Subcutaneous adipose tissue (tissue), 4 donors: Measurements from ENCODE around the gene MRPS6. TPM values are rescaled to one million over a fixed set of nuclear protein-coding genes. Genes with fewer than 3 reads are reported as not detected.

Experiments
- total RNA-seq, 4 donors: library from RNA; depleted of rRNA; stranded (reverse); fragments of >200 nt; gene quantifications; one replicate each; pipeline ENCODE4 v1.1.0, GENCODE V29; 2016
- TF ChIP-seq, protein P1 (sequence below): fragments of 450-650 bp; IDR thresholded peaks from one replicate; pipeline ENCODE4 v1.5.1; 2016; ENCODE audit warnings: low read depth, mild to moderate bottlenecking, control low read depth, antibody characterized with exemption, moderate library complexity

Gene MRPS6
- total RNA-seq, 4 donors from 2014 or later, result 32.8 to 88.1 (median 68.5) TPM

DNA sequence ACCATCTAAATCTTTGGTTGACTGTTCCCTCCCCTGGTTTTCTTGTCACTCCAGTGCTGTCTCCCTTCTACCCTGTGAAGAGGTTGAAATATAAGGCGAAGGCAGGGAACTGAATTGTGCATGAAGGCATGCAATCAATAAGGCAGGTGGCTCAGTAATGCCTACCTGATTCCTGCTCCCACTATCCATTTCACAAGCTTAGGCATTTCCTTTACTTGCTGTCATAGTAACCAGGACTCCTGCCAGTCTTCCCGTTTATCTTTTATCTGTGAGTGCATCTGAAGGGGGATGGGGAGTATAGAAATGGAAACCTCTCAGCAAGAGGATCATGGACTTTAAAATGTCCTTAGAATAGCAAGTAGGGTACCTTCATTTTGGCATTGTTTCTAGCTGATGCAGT lies 40.5 kb downstream of the MRPS6 start:
- TF ChIP-seq, protein P1, sequence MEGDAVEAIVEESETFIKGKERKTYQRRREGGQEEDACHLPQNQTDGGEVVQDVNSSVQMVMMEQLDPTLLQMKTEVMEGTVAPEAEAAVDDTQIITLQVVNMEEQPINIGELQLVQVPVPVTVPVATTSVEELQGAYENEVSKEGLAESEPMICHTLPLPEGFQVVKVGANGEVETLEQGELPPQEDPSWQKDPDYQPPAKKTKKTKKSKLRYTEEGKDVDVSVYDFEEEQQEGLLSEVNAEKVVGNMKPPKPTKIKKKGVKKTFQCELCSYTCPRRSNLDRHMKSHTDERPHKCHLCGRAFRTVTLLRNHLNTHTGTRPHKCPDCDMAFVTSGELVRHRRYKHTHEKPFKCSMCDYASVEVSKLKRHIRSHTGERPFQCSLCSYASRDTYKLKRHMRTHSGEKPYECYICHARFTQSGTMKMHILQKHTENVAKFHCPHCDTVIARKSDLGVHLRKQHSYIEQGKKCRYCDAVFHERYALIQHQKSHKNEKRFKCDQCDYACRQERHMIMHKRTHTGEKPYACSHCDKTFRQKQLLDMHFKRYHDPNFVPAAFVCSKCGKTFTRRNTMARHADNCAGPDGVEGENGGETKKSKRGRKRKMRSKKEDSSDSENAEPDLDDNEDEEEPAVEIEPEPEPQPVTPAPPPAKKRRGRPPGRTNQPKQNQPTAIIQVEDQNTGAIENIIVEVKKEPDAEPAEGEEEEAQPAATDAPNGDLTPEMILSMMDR, result no peak

DNA sequence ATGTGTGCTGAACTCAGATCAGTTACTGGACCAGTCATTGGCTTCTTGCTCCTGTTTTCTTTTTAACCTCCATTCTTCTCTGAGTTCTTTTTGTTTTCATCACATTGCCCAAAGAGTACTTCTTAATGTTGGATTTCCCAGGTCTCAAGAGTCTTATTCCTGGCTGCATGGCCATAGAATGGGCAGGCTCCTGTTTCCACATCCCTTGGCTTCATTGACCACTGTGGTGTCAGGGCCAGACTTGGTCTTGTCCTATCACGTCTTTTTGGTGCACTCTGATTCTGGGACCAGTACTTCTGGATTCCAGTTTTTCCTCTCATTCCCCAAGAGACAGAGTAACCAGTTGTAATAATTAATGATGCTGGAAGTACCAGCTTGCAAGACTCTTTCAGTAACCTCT lies 41.8 kb downstream of the MRPS6 start:
- TF ChIP-seq, protein P1, result no peak

DNA sequence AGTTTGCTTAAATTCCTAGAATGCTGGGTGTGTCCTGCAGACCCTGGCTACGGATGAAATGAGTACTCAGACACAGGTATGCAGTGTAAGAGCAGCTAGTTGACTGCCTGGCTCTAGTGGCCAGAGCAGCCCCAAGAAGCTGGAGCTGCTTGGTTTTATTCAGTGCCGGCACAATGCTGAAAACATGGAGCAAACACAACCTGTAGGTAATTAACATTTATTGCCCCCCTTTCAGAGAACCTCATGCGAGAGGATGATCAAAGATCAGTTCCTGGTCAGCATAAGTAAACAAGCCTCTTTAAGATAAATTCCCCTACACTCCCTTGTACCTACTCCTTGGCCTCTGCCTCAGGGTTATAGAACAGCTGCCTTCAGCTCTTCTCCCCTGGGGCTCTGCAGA lies 43.2 kb downstream of the MRPS6 start:
- TF ChIP-seq, protein P1, result no peak

DNA sequence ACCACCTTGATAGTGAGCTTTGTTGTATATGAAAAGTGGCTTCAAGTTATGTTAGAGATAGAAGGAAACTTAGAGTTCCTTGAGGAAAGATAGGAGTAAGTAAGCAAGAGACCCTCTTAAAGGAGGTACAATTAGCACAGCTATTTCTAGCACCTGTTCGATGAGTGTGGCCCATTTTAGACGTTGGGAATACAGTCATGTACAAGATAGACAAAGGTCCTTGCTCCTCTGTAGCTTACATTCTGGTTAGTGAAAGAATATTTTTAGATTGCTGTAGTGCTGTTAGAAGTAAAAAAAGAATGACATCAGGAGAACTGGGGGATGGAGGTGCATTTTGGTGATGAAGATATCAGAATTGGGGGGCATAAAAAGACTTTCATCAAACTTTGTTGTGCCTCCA lies 47.5 kb downstream of the MRPS6 start:
- TF ChIP-seq, protein P1, result no peak

DNA sequence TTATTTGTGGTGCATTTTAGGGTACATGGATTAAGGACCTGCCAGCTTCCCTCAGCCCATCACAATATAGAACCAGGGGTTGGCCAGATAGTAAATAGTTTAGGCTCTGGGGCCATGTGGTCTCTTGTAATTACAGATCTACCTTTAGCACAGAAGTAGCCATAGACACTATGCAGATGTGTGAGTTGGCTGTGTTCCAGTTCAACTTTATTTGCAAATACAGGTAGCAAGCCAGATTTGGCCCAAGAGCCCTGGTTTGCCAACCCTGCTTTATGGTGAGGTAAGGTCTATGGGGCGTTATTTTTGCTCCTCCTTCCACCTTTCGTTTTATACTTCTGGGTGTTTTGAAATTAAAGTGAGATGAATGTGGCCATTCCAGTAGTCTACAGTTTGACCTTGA lies 48.7 kb downstream of the MRPS6 start:
- TF ChIP-seq, protein P1, result no peak

DNA sequence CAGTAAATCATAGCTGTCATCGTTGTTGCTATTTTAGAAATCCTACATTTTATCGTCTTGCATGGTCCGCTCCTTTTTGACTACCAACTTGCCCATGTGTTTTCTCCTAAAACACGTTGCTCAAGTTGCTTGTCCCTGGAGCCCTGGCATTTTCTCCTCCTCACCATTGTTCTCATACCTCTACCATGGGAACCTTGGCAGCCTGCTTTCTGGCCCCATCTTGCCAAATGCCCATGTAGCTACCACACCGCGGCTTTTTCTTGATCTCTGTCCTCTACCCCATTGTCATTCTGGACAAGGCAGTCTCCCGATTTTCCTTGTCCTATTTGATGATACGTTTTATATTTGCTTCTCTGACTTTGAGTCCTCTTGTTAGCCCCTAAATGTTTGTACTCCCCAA lies 50.2 kb downstream of the MRPS6 start:
- TF ChIP-seq, protein P1, result no peak

DNA sequence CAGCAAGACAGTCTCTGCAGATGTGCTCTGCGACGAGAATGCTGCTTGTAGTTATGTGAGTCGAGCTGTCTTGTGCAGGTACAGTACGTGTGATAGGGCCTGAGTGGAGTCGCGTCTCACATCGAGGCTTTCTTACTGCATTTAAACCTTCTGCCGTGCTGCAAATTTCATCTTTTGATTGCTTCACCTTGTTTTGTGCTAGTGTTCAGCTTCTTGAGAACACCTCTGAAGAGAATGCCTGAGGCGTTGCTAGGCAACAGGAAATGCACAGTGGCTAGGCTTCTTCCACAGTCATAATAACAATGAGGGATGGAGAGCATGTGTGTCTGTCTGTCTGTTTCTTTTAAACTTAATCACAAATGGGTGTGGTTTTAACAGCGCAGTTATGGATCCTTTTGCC lies 52.9 kb downstream of the MRPS6 start:
- TF ChIP-seq, protein P1, result no peak
